Activated T-cell treated with anti-CD3 and anti-CD28 coated beads for 24 hours (primary cell): ENCODE measurements around the gene AGAP2.
A peak's percentile ranks its signal among the peaks of the same experiment; 100 is the strongest.
"Not testable (repeated sequence)": the region's sequence is repeated elsewhere in the genome, so short reads cannot be mapped to it uniquely, and the experiment has no call there.

Source experiments
- DNase-seq: peaks from one replicate; pipeline ENCODE4 v3.0.0-alpha.2; 2020; ENCODE audit warnings: low read depth

Gene AGAP2

DNA sequence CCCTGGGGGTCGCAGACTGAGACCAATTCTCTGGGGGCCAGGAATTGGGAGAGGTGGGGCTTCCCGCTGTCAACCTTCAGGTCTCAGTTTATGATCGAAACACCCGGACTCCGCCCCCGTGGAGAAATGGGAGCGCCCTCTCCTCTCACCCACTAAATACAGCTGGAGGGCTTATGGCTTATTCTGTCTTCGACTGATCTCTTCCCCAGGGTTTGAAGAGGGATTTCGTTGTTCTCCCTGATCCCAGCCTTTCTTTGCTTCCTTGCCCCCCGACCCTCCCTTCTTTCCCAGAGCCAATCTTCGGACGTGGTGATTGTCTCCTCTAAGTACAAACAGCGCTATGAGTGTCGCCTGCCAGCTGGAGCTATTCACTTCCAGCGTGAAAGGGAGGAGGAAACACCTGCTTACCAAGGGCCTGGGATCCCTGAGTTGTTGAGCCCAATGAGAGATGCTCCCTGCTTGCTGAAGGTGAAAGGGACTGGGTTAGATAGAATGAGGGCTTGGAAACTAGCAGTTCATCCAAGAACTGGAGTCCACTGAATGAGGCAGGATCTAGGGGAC, 44.0 kb downstream of the AGAP2 start:
- DNase-seq = no peak

DNA sequence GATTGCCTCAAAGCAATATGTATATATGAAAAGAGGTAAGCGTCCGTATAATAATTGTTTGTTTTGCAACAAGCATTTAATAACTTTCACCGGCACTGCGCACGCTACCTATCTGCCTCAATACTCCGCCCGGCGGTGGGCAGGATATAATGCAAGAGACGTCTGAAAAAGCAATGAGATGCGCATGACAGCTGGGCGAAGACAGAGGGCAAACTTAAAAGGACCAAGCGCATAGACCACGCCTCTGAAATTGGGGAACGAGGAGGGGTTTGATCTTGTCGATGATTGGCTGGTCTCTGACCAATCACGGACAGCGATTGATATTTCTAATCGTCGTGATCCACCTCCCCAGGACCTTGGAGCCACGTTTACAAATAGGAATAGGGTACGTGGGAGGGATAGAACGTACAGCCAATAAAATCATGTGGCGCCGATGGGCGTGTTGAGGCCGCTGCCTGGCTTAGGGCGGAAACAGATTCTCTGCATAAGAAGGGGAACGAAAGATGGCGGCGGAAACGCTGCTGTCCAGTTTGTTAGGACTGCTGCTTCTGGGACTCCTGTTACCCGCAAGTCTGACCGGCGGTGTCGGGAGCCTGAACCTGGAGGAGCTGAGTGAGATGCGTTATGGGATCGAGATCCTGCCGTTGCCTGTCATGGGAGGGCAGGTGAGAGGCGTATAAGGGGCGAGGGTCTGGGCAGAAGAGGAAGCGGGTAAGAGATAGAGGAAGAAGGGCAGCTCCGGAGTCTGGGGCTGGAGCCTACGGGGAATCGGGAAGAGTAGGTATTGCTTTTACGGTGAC, 44.7 kb downstream of the AGAP2 start, which contains the start of gene OS9:
Gene OS9, plus strand, starts transcription at position 474 of the 800 bp plus-strand sequence. Its CDS starts 30 bp downstream, at position 504.
- peak; percentile 94 for DNase-seq

DNA sequence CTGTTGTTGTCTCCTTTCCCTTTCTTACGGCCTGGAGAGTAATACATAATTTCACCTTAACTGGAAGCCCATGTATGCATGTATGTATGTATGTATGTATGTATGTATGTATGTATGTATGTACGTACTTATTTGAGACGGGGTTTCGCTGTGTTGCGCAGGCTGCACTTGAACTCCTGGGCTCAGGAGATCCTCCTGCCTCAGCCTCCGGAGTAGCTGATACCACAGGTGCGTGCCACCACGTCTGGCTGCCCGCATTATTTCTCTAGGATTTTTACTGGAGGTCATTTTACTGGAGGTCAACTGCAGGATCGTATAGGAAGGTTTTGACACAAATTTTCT, 45.3 kb downstream of the AGAP2 start:
- no peak for DNase-seq

DNA sequence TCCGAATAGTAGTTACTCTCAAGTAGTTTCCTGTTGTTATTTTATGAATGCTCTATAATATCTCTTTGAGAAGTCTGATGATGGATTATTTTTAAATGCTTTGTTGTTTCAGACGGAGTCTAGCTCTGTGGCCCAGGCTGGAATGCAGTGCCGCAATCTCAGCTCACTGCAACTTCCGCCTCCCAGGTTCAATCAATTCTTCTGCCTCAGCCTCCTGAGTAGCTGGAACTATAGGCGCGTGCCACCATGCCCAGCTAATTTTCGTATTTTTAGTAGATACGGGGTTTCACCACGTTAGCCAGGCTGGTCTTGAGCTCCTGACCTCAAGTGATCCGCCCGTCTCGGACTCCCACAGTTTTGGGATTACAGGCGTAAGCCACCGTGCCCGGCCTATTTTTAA, 46.0 kb downstream of the AGAP2 start:
- DNase-seq = no peak

DNA sequence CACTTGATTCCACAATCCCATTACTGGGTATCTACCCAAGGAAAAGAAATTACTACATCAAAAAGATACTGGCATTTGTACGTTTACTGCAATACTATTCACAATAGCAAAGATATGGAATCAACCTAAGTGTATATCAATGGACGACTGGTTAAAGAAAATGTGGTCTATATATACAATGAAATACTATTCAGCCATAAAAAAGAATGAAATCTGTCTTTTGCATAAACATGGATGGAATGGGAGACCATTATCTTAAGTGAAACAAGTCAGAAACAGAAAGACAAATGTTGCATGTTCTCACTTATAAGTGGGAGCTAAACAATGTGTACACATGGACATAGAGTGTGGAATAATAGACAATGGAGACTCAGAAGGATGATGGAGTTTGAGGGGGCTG, 49.6 kb downstream of the AGAP2 start:
- no peak for DNase-seq

DNA sequence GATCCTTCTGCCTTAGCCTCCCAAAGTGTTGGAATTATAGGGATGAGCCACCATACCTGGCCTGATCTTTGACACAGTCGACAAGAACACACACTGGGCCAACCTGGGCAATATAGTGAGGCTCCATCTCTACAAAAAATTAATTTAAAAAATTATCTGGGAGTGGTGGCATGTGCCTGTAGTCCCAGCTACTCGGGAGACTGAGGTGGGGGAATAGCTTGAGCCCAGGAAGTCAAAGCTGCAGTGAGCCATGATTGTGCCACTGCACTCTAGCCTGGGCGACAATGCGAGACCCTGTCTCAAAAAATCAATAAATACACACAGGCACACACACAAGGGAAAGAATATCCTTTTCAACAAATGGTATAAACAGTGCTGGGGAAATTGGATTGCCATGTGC, 50.7 kb downstream of the AGAP2 start:
- DNase-seq = no peak

DNA sequence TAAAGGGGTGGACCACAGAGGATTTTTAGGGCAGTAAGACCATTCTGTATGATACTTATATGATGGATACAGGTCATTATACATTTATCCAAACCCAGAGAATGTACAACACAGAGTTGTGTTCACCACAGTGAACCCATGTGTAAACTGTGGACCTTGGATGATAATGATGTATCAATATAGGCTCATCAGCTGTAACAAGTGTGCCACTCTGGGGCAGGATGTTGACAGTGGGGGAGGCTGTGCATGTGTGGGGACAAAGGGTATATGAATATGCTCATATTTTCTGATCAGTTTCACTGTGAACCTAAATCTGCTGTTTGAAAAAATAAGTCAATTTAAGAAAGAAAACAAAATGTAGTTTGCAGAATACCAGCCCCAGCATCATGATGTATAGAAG, 58.8 kb downstream of the AGAP2 start:
- DNase-seq = no peak

DNA sequence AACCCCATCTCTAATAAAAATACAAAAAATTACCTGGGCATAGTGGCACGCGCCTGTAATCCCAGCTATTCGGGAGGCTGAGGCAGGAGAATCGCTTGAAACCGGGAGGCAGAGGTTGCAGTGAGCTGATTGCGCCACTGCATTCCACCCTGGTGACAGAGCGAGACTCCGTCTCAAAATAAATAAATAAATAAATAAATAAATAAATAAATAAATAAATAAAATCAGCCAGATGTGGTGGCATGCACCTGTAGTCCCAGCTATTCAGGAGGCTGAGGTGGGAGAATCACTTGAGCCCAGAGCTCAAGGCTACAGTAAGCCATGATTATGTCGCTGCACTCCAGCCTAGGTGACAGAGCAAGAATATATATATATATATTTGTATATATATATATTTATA, 60.6 kb downstream of the AGAP2 start:
- DNase-seq = not testable (repeated sequence)

DNA sequence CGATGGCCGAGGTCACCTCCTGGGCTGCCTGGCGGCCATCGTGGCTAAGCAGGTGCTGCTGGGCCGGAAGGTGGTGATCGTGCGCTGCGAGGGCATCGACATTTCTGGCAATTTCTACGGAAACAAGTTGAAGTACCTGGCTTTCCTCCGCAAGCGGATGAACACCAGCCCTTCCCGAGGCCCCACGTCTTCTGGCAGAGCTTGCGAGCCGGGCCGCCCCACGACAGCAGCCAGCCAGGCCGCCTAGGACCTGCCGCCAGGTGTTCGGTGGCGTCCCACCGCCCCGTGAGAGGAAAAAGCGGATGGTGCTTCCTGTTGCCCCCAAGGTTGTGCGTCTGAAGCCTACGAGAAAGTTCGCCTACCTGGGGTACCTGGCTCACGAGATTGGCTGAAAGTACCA, 63.9 kb downstream of the AGAP2 start:
- DNase-seq = no peak
